ENCODE measurements around the gene GPX8.

The GPX8 gene

DNA sequence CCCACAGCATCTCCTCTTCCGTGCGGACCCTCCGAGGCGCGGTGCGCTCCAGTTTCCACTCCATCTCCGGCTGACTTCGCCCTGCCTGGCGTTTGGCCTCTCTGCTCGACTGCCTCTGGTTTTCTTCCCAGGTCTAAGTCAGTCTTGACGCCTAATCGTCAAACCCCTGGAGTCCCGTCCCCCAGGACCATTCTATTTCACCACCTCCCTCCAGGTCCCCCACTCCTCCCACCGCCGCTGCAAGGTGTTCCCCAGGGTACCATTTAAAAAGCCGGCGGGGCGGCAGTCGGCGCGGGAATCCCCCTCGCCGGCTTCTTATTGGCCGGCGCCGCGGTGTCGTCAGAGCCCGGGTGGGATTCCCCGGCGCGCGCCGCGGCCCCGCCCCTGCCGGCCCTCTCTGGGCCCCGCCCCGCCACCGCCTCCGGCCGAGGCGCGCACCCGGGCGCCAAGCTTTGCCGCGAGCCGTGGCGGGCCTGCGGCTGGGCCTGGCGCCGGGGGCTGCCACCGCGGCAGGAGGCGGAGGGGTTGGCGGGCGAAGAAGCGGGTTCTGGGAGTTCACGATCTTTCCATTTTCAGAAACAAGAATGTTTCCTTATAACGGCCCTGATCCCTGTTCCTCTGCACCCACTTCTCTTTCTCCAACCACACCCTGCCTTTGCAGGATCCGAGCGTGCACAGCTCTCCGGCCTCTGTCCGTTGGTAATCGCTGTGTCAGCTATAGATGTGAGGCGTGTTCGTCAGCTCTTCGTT is 13.1 kb downstream of the GPX8 start, which contains the start of gene CDC20B:
TSS of gene CDC20B (minus strand) at position 241 of the 750 bp plus-strand sequence. CDS start at position 64, 177 bp downstream.
- peak; percentile 71 for DNase-seq

GRCh38 chr5:55173687-55174230 is 13.8 kb downstream of the GPX8 start:
- DNase-seq = no peak

DNA sequence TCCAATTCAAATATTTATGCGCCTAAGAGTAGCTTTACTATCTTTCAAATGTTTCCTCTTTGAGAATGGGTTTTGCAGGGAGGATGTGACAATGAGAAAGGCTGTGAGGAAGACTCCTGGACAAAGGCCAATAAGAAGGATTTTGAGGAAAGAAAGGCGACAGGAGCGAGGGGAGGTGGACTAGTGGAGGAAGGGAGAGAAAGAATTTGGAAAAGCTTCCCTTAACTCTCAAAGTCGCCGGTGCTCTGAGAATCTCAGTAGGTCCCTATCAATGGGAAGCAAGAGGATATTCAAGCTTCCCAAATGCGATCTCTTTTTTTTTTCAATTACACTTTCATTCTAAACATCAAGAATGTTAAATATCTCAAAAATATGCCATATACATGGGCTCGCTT is 15.8 kb downstream of the GPX8 start:
- DNase-seq = no peak

- DNase-seq = no peak
Measured at GRCh38 chr5:55176176-55176818, 16.3 kb downstream of the GPX8 start.

DNA sequence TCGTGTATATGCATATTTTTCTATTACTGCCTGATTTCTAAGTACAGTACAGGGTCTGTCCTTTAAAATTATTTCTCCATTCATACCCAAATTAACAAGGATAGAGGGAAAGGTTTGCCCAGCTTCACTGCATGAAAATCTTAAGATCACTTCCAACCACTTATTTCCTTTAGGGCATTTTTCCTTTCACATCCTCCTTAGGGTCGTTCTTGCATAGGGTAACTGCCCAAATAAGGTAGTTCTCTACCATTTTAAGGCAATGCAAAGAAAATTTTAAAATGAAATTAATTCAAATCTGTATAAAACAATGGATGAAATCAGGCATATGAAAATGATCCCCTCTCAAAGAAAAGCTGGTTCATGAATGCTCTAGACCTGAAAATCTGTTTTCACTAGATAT is 17.1 kb downstream of the GPX8 start:
- DNase-seq = no peak

GRCh38 chr5:55180016-55180415 is 20.0 kb downstream of the GPX8 start:
- DNase-seq = no peak

DNA sequence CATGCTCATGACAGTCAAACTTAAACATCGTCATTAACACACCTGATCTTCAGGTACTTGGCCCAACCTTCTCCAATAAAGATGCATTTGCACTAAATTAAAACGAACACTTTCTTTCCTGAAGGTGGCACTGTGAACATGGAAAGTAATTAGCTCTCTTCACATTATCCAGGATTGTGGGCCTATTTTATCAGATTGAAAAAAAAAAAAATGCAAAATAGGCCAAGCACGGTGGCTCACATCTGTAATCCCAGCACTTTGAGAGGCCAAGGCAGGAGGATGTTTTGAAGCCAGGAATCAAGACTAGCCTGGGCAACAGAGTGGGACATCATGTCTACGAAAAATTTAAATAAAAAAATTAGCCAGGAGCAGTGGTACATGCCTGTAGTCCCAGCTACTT is 27.4 kb downstream of the GPX8 start:
- DNase-seq = no peak

DNA sequence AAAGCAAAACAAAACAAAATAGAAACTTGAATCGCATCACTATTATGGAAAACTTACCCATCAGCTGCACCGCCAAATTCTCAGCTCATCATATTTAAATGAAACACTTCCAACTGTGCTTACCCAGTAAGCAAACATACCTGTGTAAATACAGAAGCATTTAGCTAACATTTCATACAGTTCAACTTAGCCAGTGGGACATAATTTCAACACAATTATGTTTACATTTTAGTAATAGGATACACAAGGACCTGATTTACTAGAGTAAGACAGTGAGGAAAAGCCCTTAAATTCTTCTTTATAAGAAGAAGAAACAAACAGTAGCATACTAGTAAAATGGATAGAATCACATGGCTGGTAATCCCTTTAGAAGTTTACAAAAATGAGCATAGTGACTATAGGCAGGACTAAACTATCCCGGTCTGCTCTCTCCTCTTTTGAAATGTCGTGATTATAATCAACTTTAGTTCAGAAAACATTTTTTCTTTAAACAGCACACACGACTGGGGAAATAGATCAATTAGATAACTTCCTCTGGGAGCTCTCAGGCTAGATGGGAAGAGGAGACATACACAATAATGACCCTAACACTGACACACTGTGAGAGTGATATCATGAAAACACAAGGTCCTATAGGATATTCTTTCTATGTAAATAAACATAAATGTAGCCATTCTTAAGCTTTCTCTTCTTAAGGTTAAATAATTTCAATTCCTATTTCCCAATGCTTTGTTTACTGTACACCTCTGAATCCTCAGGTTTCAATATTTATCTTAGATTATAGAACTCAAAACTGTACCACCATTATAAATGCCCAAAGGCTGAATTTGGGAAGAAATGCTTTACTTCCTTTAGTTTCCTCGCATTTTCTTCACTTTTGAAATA is 28.9 kb downstream of the GPX8 start:
- DNase-seq = no peak

GRCh38 chr5:55191165-55191564 is 31.2 kb downstream of the GPX8 start:
- DNase-seq = no peak

GRCh38 chr5:55205001-55205400 is 45.0 kb downstream of the GPX8 start:
- DNase-seq = no peak

- DNase-seq = no peak
Measured at GRCh38 chr5:55211184-55211874, 51.4 kb downstream of the GPX8 start.

Data from NK-92 treated with Interleukin-12 subunit alpha and Interleukin-12 subunit beta, amount 100 ng/mL, for 24 hours (cell line).